ENCODE measurements around the gene MAPK14. TPM values are rescaled to one million over a fixed set of nuclear protein-coding genes. Genes with fewer than 3 reads are reported as not detected.
A peak's percentile ranks its signal among the peaks of the same experiment; 100 is the strongest.

The MAPK14 gene
- total and polyA plus RNA-seq, 9 of the 15 experiments (the other 6 are each of a cell fraction or from before 2014, with no cell fraction given), result 8.8 to 62.7 (median 35.5) TPM

DNA sequence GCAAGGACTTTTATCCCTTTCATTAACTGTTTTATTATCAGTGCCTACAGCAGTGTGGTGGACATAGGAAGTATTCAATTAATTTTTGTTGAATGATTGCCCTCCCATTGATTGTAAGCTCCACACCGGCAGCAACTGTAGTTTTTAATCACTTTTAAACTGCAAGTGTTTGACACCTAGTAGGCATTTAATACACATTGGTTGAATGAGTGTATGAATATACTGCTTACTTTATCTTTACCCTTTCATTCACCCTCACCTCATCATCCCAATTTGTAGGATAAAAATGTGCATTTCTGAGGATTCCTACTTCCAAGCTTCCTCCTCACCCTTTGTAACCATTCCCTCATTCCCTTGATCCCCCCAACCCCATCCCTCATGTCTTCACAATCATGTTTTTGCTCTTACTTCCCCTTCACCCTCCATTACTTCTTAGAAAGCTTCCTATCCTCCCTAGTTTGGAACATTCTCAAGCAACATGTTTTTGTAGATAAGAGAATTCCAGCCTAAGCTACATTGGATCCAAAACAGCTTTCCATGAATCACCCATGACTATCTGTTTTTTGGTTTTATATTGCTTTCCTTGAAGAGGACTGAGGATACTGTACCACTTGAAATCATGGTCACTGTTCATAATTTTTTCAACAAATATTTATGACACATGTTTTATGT is 2.2 kb upstream of the MAPK14 start (continued):
- TF ChIP-seq, protein P1, sequence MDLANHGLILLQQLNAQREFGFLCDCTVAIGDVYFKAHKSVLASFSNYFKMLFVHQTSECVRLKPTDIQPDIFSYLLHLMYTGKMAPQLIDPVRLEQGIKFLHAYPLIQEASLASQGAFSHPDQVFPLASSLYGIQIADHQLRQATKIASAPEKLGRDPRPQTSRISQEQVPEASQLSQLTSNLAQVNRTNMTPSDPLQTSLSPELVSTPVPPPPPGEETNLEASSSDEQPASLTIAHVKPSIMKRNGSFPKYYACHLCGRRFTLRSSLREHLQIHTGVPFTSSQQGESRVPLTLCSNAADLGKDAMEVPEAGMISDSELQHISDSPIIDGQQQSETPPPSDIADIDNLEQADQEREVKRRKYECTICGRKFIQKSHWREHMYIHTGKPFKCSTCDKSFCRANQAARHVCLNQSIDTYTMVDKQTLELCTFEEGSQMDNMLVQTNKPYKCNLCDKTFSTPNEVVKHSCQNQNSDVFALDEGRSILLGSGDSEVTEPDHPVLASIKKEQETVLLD (IDR thresholded peaks at IDR 0.05), result peak; percentile 66; the same call in 1 of the 2 replicates
- no peak for TF ChIP-seq FOXJ2 (tag; IDR thresholded peaks at IDR 0.05)
- TF ChIP-seq CTBP1 (IDR thresholded peaks at IDR 0.05; ENCODE audit: borderline replicate concordance), result peak; percentile 74; the same call in 1 of the 2 replicates
- no peak for TF ChIP-seq HNRNPK (IDR thresholded peaks at IDR 0.05; ENCODE audit: low read depth, low read length, poor library complexity, severe bottlenecking)
- peak; percentile 83 for TF ChIP-seq TRIM24 (IDR thresholded peaks at IDR 0.05)
- TF ChIP-seq ZBED1 (IDR thresholded peaks at IDR 0.05), result no peak
- TF ChIP-seq RBFOX2 (IDR thresholded peaks at IDR 0.05; ENCODE audit: low read depth, low read length), result no peak
- TF ChIP-seq KDM1A (IDR thresholded peaks at IDR 0.05), result peak; percentile 17 to 76; a peak in 2 of 4 replicates
- TF ChIP-seq XRCC4 (IDR thresholded peaks at IDR 0.05; ENCODE audit: extremely low read depth, insufficient read depth, insufficient read length), result no peak
- peak; percentile 54 to 77; a peak in 3 of 4 replicates for TF ChIP-seq FOXK2 (conservative IDR thresholded peaks at IDR 0.05 in 1 of 2, IDR thresholded peaks at IDR 0.05 in 1 of 2; ENCODE audit: low read depth in 2 of 2)
- no peak for TF ChIP-seq ZNF354B (CRISPR knock-in tag; IDR thresholded peaks at IDR 0.05)
- peak; percentile 89 for TF ChIP-seq SMARCC2 (IDR thresholded peaks at IDR 0.05; ENCODE audit: low read depth)
- no peak for TF ChIP-seq BHLHE40 (IDR thresholded peaks at IDR 0.05; ENCODE audit: low read length)
- TF ChIP-seq RNF2 (IDR thresholded peaks at IDR 0.05), result no peak
- no peak for TF ChIP-seq SAFB2 (IDR thresholded peaks at IDR 0.05; ENCODE audit: borderline replicate concordance, low read depth, low read length, severe bottlenecking)
- no peak for TF ChIP-seq HNRNPH1 (optimal IDR thresholded peaks at IDR 0.05; ENCODE audit: low read depth, low read length)
- no peak for TF ChIP-seq POU5F1 (IDR thresholded peaks at IDR 0.05; ENCODE audit: borderline replicate concordance, low read depth, low read length, partially characterized antibody)
- TF ChIP-seq ZEB2 (IDR thresholded peaks at IDR 0.05), result peak; percentile 46; the same call in 1 of the 2 replicates
- peak; percentile 86; the same call in 1 of the 2 replicates for TF ChIP-seq BCL6 (CRISPR knock-in tag; IDR thresholded peaks at IDR 0.05)
- no peak for TF ChIP-seq HDAC6 (IDR thresholded peaks at IDR 0.05; ENCODE audit: low read depth, low read length)
- no peak for TF ChIP-seq ZNF347 (CRISPR knock-in tag; IDR thresholded peaks at IDR 0.05; ENCODE audit: low read depth)
- peak; percentile 74; the same call in 1 of the 2 replicates for TF ChIP-seq MTA1 (IDR thresholded peaks at IDR 0.05; ENCODE audit: borderline replicate concordance)
- TF ChIP-seq ZNF699 (CRISPR knock-in tag; IDR thresholded peaks at IDR 0.05; ENCODE audit: insufficient replicate concordance), result no peak
- no peak for TF ChIP-seq ARID3B (CRISPR knock-in tag; IDR thresholded peaks at IDR 0.05; ENCODE audit: borderline replicate concordance)
- no peak for TF ChIP-seq TSC22D4 (tag; IDR thresholded peaks at IDR 0.05)
- TF ChIP-seq SPI1 (IDR thresholded peaks at IDR 0.05; ENCODE audit: borderline replicate concordance, low read depth, low read length), result no peak
- no peak for TF ChIP-seq ZBTB17 (CRISPR knock-in tag; IDR thresholded peaks at IDR 0.05)
